ENCODE measurements around the gene RFC4. TPM values are rescaled to one million over a fixed set of nuclear protein-coding genes. Genes with fewer than 3 reads are reported as not detected.

The RFC4 gene
- total and polyA plus RNA-seq, 9 of the 15 experiments (the other 6 are each of a cell fraction or from before 2014, with no cell fraction given) = 105 to 227 (median 180) TPM

DNA sequence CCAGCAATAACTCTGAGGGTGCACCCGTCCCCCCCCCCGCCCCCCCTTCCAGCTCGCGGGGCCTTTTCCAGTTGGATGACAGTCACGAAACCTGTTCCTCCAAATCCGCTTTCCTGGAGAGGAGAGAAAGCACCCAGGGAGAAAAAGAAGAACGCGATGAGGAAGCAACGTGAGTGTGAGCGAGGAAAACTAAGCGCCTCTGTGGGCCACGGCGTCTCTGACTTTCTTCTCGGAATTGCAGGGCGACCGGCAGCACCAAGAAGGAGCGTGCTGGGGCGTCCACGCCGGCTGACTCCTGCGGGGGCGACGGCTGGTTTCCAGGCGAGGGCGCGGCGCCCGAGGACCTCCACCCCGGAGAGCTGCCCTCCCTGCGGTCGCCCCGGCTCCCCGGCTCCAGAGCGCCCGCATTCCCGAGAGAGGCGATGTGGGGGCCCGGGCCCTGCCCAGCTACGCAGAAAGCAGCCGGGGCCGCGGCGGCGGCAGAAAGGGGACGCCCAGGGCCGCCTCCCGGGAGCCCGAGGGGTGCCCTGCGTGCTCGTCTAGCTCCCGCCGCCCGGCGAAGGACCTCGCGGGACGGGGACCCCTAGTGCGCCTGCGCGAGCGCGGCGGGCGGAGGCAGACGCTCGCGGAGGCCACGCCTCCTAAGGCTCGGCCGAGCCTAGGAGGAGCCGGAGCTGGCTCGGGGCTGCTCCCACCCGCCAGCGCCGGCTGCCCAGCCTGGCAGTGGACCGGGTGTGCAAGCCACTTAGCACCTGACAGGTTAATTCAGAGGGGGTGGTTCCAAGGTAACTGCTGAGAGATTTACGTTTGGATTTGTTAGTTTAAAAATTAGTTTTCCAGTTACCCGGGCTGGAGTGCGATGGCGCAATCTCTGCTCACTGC is 20.9 kb upstream of the RFC4 start (continued):
- TF ChIP-seq, protein P1, sequence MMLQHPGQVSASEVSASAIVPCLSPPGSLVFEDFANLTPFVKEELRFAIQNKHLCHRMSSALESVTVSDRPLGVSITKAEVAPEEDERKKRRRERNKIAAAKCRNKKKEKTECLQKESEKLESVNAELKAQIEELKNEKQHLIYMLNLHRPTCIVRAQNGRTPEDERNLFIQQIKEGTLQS (IDR thresholded peaks at IDR 0.05) = peak; percentile 68
- TF ChIP-seq, protein P1 (CRISPR knock-in tag; conservative IDR thresholded peaks at IDR 0.05) = no peak
- TF ChIP-seq U2AF1 (optimal IDR thresholded peaks at IDR 0.05; ENCODE audit: low read depth, low read length) (no peak), PPARD (CRISPR knock-in tag; IDR thresholded peaks at IDR 0.05) (no peak), POLR2H (tag; IDR thresholded peaks at IDR 0.05; ENCODE audit: low read depth) (no peak), KDM4B (IDR thresholded peaks at IDR 0.05; ENCODE audit: borderline replicate concordance in 2 of 2, low read depth in 1 of 2) (no peak), RBBP5 (IDR thresholded peaks at IDR 0.05; ENCODE audit: borderline replicate concordance, insufficient read depth, low read length, poor library complexity, severe bottlenecking) (peak; percentile 58), RFX1 (IDR thresholded peaks at IDR 0.05) (no peak), L3MBTL2 (IDR thresholded peaks at IDR 0.05) (peak; percentile 93), CTBP1 (IDR thresholded peaks at IDR 0.05; ENCODE audit: borderline replicate concordance) (peak; percentile 83), KLF10 (CRISPR knock-in tag; IDR thresholded peaks at IDR 0.05) (no peak), RBFOX2 (IDR thresholded peaks at IDR 0.05; ENCODE audit: low read depth, low read length) (peak; percentile 88), BDP1 (IDR thresholded peaks at IDR 0.05; ENCODE audit: insufficient read depth, insufficient read length) (no peak), NFE2 (IDR thresholded peaks at IDR 0.05; ENCODE audit: low read depth) (no peak), RFX5 (IDR thresholded peaks at IDR 0.05; ENCODE audit: low read depth, low read length) (no peak), ATF7 (IDR thresholded peaks at IDR 0.05) (0 out of 2 replicates have a peak, but pooled peaks have one; percentile 48)
- TF ChIP-seq, protein P2, sequence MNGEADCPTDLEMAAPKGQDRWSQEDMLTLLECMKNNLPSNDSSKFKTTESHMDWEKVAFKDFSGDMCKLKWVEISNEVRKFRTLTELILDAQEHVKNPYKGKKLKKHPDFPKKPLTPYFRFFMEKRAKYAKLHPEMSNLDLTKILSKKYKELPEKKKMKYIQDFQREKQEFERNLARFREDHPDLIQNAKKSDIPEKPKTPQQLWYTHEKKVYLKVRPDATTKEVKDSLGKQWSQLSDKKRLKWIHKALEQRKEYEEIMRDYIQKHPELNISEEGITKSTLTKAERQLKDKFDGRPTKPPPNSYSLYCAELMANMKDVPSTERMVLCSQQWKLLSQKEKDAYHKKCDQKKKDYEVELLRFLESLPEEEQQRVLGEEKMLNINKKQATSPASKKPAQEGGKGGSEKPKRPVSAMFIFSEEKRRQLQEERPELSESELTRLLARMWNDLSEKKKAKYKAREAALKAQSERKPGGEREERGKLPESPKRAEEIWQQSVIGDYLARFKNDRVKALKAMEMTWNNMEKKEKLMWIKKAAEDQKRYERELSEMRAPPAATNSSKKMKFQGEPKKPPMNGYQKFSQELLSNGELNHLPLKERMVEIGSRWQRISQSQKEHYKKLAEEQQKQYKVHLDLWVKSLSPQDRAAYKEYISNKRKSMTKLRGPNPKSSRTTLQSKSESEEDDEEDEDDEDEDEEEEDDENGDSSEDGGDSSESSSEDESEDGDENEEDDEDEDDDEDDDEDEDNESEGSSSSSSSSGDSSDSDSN (IDR thresholded peaks at IDR 0.05; ENCODE audit: borderline replicate concordance in 1 of 2, low read depth in 2 of 2, low read length in 2 of 2) = no peak
- TF ChIP-seq, protein P3, sequence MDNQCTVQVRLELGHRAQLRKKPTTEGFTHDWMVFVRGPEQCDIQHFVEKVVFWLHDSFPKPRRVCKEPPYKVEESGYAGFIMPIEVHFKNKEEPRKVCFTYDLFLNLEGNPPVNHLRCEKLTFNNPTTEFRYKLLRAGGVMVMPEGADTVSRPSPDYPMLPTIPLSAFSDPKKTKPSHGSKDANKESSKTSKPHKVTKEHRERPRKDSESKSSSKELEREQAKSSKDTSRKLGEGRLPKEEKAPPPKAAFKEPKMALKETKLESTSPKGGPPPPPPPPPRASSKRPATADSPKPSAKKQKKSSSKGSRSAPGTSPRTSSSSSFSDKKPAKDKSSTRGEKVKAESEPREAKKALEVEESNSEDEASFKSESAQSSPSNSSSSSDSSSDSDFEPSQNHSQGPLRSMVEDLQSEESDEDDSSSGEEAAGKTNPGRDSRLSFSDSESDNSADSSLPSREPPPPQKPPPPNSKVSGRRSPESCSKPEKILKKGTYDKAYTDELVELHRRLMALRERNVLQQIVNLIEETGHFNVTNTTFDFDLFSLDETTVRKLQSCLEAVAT (IDR thresholded peaks at IDR 0.05) = 0 out of 4 replicates have a peak, but pooled peaks of 1 of the 2 experiments have one; percentile 26
- TF ChIP-seq, protein P4, sequence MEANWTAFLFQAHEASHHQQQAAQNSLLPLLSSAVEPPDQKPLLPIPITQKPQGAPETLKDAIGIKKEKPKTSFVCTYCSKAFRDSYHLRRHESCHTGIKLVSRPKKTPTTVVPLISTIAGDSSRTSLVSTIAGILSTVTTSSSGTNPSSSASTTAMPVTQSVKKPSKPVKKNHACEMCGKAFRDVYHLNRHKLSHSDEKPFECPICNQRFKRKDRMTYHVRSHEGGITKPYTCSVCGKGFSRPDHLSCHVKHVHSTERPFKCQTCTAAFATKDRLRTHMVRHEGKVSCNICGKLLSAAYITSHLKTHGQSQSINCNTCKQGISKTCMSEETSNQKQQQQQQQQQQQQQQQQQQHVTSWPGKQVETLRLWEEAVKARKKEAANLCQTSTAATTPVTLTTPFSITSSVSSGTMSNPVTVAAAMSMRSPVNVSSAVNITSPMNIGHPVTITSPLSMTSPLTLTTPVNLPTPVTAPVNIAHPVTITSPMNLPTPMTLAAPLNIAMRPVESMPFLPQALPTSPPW (CRISPR knock-in tag; IDR thresholded peaks at IDR 0.05) = peak; percentile 53
- TF ChIP-seq, protein P5, sequence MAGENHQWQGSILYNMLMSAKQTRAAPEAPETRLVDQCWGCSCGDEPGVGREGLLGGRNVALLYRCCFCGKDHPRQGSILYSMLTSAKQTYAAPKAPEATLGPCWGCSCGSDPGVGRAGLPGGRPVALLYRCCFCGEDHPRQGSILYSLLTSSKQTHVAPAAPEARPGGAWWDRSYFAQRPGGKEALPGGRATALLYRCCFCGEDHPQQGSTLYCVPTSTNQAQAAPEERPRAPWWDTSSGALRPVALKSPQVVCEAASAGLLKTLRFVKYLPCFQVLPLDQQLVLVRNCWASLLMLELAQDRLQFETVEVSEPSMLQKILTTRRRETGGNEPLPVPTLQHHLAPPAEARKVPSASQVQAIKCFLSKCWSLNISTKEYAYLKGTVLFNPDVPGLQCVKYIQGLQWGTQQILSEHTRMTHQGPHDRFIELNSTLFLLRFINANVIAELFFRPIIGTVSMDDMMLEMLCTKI (IDR thresholded peaks at IDR 0.05; ENCODE audit: partially characterized antibody) = no peak

All from K562 (cell line).